ENCODE measurements around the gene MS4A14. TPM values are rescaled to one million over a fixed set of nuclear protein-coding genes. Genes with fewer than 3 reads are reported as not detected.
A peak's percentile ranks its signal among the peaks of the same experiment; 100 is the strongest.
"Not testable (repeated sequence)": the region's sequence is repeated elsewhere in the genome, so short reads cannot be mapped to it uniquely, and the experiment has no call there.

The MS4A14 gene
- total RNA-seq, 1 donor from 2014 or later, result not detected

DNA sequence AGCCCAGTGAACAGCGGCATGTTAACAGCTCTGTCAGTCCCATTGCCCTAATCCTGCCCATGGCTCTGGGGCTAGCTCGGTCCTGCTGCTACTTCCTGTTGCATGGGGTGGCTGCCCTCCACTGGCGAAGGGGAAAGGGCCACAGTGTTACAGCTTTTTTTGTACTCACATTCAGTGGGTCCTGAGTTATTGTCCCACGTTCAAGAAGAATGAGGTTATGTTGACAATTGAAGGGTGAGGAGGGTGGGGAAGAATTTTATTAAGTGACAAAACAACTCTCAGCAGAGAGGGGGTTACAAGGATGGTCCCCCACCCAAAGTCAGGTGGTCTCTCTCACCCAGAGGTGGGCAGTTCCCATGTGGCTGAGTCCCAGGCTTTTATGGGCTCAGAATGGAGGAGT is 35.6 kb upstream of the MS4A14 start:
- Histone ChIP-seq H3K36me3 (ENCODE audit: control insufficient read depth, insufficient read depth, low read length) (no peaks in the 10 kb centered on the region), H3K27me3 (ENCODE audit: control insufficient read depth, insufficient read depth, low read length) (peaks cover 6% of the 10 kb centered on the region), H3K4me3 (ENCODE audit: low read depth, low read length) (no peak overlapping the region)
- no peak for DNase-seq (ENCODE audit: low read depth)
- TF ChIP-seq, protein P1, sequence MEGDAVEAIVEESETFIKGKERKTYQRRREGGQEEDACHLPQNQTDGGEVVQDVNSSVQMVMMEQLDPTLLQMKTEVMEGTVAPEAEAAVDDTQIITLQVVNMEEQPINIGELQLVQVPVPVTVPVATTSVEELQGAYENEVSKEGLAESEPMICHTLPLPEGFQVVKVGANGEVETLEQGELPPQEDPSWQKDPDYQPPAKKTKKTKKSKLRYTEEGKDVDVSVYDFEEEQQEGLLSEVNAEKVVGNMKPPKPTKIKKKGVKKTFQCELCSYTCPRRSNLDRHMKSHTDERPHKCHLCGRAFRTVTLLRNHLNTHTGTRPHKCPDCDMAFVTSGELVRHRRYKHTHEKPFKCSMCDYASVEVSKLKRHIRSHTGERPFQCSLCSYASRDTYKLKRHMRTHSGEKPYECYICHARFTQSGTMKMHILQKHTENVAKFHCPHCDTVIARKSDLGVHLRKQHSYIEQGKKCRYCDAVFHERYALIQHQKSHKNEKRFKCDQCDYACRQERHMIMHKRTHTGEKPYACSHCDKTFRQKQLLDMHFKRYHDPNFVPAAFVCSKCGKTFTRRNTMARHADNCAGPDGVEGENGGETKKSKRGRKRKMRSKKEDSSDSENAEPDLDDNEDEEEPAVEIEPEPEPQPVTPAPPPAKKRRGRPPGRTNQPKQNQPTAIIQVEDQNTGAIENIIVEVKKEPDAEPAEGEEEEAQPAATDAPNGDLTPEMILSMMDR (IDR thresholded peaks at IDR 0.05; ENCODE audit: insufficient read depth, low read length, poor library complexity, severe bottlenecking), result no peak

GRCh38 chr11:60362241-60362640 is 34.0 kb upstream of the MS4A14 start:
- Histone ChIP-seq H3K36me3 (ENCODE audit: control insufficient read depth, insufficient read depth, low read length) (no peaks in the 10 kb centered on the region), H3K4me3 (ENCODE audit: low read depth, low read length) (no peak overlapping the region), H3K27me3 (ENCODE audit: control insufficient read depth, insufficient read depth, low read length) (peaks cover 6% of the 10 kb centered on the region)
- no peak for DNase-seq (ENCODE audit: low read depth)
- TF ChIP-seq, protein P1 (IDR thresholded peaks at IDR 0.05; ENCODE audit: insufficient read depth, low read length, poor library complexity, severe bottlenecking), result no peak

DNA sequence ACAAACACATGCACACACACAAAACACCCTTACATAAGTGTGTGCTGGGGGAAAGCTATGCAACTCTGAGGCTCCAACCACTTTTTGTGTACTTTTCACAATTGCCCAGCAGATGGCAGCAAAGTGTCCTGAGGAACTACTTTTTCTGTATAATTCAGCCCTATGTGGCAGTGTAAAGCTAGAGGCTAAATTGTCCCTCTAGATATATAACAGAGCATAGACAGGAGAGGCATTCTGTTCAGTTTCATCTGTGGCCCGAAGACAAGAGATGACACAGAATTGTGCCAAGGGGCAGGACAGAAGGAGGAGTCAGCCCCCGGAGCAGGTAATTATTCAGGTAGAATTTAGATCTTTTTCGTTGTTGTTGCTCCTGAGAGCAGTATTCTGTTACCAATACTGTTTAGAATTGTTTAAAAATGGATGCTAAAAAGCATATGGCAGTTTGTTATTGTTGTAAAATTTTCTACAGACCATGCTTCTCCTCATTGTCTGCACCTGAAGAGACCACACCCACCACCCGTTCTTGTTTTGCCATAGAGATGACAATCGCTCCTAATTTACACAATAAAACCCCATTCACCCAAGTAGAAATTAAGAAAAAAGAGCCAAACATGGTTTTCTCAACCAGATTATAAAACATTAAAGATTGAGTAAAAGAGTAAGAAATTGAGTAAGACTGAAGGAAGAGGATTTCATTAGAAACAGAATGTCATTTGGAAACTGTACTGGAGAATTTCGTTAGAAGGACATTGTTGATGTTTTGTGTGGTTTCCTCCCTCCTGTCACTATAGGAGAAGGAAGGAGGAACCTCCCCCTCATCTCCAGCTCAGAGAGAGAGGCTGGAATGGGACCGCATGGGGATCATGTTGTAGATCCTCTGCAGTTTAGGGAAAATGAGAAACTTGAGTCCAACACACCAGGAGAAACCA is 32.5 kb upstream of the MS4A14 start:
- DNase-seq (ENCODE audit: low read depth), result peak; percentile 5
- peaks cover 6% of the 10 kb centered on the region for H3K27me3 ChIP-seq (ENCODE audit: control insufficient read depth, insufficient read depth, low read length)
- no peaks in the 10 kb centered on the region for H3K36me3 ChIP-seq (ENCODE audit: control insufficient read depth, insufficient read depth, low read length)
- TF ChIP-seq, protein P1 (IDR thresholded peaks at IDR 0.05; ENCODE audit: insufficient read depth, low read length, poor library complexity, severe bottlenecking), result peak; percentile 69
- H3K4me3 ChIP-seq (ENCODE audit: low read depth, low read length), result no peak overlapping the region

DNA sequence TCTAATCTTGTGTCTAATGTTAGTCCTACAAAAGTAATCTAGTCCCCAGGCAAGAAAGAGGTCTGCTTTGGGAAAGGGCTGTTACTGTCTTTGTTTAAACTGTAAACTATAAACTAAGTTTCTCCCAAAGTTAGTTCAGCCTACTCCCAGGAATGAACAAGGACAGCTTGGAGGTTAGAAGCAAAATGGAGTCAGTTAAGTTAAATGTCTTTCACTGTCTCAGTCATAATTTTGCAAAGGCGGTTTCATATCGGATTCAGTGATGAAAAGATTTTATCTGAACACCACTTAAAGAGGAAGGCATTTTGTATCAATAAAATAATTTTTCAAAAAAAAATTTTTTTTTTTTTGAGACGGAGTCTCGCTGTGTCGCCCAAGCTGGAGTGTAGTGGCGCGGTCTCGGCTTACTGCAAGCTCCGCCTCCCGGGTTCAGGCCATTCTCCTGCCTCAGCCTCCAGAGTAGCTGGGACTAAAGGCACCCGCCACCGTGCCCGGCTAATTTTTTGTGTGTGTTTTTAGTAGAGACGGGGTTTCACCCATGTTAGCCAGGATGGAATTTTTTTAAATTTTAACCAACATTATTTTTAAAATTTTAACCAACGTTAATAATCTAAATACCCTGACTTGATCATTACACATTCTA is 29.9 kb upstream of the MS4A14 start:
- not testable (repeated sequence) for DNase-seq (ENCODE audit: low read depth); H3K4me3 ChIP-seq (ENCODE audit: low read depth, low read length); H3K27me3 ChIP-seq (ENCODE audit: control insufficient read depth, insufficient read depth, low read length); H3K36me3 ChIP-seq (ENCODE audit: control insufficient read depth, insufficient read depth, low read length)

GRCh38 chr11:60367009-60367408 is 29.2 kb upstream of the MS4A14 start:
- peaks cover 6% of the 10 kb centered on the region for H3K27me3 ChIP-seq (ENCODE audit: control insufficient read depth, insufficient read depth, low read length)
- DNase-seq (ENCODE audit: low read depth), result no peak
- TF ChIP-seq, protein P1 (IDR thresholded peaks at IDR 0.05; ENCODE audit: insufficient read depth, low read length, poor library complexity, severe bottlenecking), result no peak
- H3K4me3 ChIP-seq (ENCODE audit: low read depth, low read length), result no peak overlapping the region
- no peaks in the 10 kb centered on the region for H3K36me3 ChIP-seq (ENCODE audit: control insufficient read depth, insufficient read depth, low read length)

DNA sequence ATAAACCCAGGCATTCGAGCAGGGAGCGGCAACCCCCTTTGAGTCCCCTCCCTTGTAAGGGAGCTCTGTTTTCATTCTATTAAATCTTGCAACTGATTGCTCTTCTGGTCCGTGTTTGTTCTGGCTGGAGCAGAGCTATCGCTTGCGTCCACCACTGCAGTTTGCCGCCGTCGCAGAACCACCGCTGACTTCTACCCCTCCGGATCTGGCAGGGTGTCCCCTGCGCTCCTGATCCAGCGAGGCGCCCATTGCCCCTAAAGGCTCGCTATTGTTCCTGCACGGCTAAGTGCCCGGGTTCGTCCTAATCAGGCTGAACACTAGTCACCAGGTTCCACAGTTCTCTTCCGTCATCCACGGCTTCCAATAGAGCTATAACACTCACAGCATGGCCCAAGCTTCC is 28.4 kb upstream of the MS4A14 start:
- H3K4me3 ChIP-seq (ENCODE audit: low read depth, low read length), result no peak overlapping the region
- H3K27me3 ChIP-seq (ENCODE audit: control insufficient read depth, insufficient read depth, low read length), result peaks cover 6% of the 10 kb centered on the region
- no peaks in the 10 kb centered on the region for H3K36me3 ChIP-seq (ENCODE audit: control insufficient read depth, insufficient read depth, low read length)
- no peak for DNase-seq (ENCODE audit: low read depth)
- TF ChIP-seq, protein P1 (IDR thresholded peaks at IDR 0.05; ENCODE audit: insufficient read depth, low read length, poor library complexity, severe bottlenecking), result no peak

All from kidney epithelial cell (primary cell).